Tibial nerve (tissue), 4 donors: ENCODE measurements around the gene KCNJ18. TPM values are rescaled to one million over a fixed set of nuclear protein-coding genes. Genes with fewer than 3 reads are reported as not detected.
"Not testable (repeated sequence)": the region's sequence is repeated elsewhere in the genome, so short reads cannot be mapped to it uniquely, and the experiment has no call there.

ENCODE experiments used
- DNase-seq, 2 donors: peaks; one replicate each; pipeline ENCODE4 v3.0.0-alpha.2; 2019; ENCODE audit warnings: low spot score in 2 of 2
- H3K27ac ChIP-seq, 4 donors: fragments of 200-600 bp; sonication (generic) in 3 of 4; one replicate each; pipeline ENCODE4 v1.5.1; 2017 to 2019; ENCODE audit warnings: mild to moderate bottlenecking in 1 of 4
- H3K27me3 ChIP-seq, 2 donors: fragments of 200-600 bp; sonication (generic) in 1 of 2; one replicate each; pipeline versions ENCODE4 v1.5.1 to v1.6.0; 2017 to 2019
- H3K36me3 ChIP-seq, 3 donors: fragments of 200-600 bp; sonication (generic); one replicate each; pipeline ENCODE4 v1.5.1; 2018 to 2019
- H3K4me1 ChIP-seq, 4 donors: fragments of 200-600 bp; sonication (generic) in 3 of 4; one replicate each; pipeline ENCODE4 v1.5.1; 2017 to 2019
- H3K4me3 ChIP-seq, 4 donors: fragments of 200-600 bp; sonication (generic) in 3 of 4; one replicate each; pipeline ENCODE4 v1.5.1; 2017 to 2019; ENCODE audit warnings: mild to moderate bottlenecking in 1 of 4, moderate library complexity in 1 of 4
- H3K9me3 ChIP-seq, 4 donors: fragments of 200-600 bp; sonication (generic) in 3 of 4; one replicate each; pipeline ENCODE4 v1.5.1; 2017 to 2019
- CTCF ChIP-seq, 5 experiments: fragments of 200-600 bp in 3 of 5; fragments of 450-650 bp in 2 of 5; sonication (generic) in 3 of 5; IDR thresholded peaks; one replicate each; pipeline ENCODE4 v1.5.1; 2016 to 2019; ENCODE audit warnings: antibody characterized with exemption in 5 of 5, mild to moderate bottlenecking in 3 of 5, moderate library complexity in 2 of 5
- EP300 ChIP-seq, 2 donors: sonication (generic); formaldehyde crosslinking; IDR thresholded peaks; one replicate each; pipeline ENCODE4 v1.6.1; 2017; ENCODE audit warnings: antibody characterized with exemption in 2 of 2, mild to moderate bottlenecking in 1 of 2
- POLR2A ChIP-seq, 2 donors: fragments of 450-650 bp; IDR thresholded peaks; one replicate each; pipeline ENCODE4 v1.6.1; 2017; ENCODE audit warnings: antibody characterized with exemption in 2 of 2, mild to moderate bottlenecking in 2 of 2, moderate library complexity in 2 of 2
- whole genome bisulfite sequencing, 2 donors: methylation state at CpG; one replicate each; pipeline ENCODE4 v1.1.5; 2018; 5-methylcytosine and 5-hydroxymethylcytosine counted together
- total RNA-seq, 4 donors: library from RNA; depleted of rRNA; stranded (reverse); fragments of >200 nt; gene quantifications; one replicate each; pipeline ENCODE4 v1.1.0, GENCODE V29; 2016

KCNJ18 gene
- total RNA-seq, 4 donors from 2014 or later = not detected

- H3K36me3 ChIP-seq, H3K9me3 ChIP-seq, H3K27ac ChIP-seq, H3K4me1 ChIP-seq, H3K27me3 ChIP-seq, DNase-seq, H3K4me3 ChIP-seq: not testable (repeated sequence)
- WGBS, 2 donors = 80% methylated on average over 2 of the region's 6 CpGs; no CpG with 5 or more reads in 1 of the 2 donors
These were observed 8.8 kb downstream of the KCNJ18 start for GRCh38 chr17:21701090-21701489.

GRCh38 chr17:21702029-21702428 is 9.7 kb downstream of the KCNJ18 start:
- 70 to 79% methylated on average over 8 of the region's 8 CpGs for WGBS, 2 donors
- not testable (repeated sequence) for H3K27ac ChIP-seq, H3K36me3 ChIP-seq, H3K27me3 ChIP-seq, H3K4me3 ChIP-seq, DNase-seq, H3K4me1 ChIP-seq, H3K9me3 ChIP-seq

DNA sequence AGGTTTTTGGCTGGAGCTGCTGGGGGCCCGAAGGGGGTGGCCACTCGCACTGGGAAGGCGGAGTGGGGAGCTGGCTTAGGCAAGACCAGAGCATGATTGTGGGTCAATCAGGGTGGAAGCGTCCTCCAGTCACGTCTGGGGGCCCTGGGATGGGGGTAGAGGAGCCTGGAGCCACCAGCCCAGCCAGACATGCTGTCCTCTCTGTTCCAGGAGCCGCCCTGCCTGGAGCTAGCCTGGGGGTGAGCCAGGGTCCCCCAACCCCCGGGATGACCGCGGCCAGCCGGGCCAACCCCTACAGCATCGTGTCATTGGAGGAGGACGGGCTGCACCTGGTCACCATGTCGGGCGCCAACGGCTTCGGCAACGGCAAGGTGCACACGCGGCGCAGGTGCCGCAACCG is 10.2 kb downstream of the KCNJ18 start:
- DNase-seq, H3K36me3 ChIP-seq, H3K27ac ChIP-seq, H3K4me3 ChIP-seq, H3K4me1 ChIP-seq, H3K9me3 ChIP-seq, H3K27me3 ChIP-seq: not testable (repeated sequence)
- 79 to 99% methylated on average over 12 to 15 of the region's 22 CpGs for WGBS, 2 donors

DNA sequence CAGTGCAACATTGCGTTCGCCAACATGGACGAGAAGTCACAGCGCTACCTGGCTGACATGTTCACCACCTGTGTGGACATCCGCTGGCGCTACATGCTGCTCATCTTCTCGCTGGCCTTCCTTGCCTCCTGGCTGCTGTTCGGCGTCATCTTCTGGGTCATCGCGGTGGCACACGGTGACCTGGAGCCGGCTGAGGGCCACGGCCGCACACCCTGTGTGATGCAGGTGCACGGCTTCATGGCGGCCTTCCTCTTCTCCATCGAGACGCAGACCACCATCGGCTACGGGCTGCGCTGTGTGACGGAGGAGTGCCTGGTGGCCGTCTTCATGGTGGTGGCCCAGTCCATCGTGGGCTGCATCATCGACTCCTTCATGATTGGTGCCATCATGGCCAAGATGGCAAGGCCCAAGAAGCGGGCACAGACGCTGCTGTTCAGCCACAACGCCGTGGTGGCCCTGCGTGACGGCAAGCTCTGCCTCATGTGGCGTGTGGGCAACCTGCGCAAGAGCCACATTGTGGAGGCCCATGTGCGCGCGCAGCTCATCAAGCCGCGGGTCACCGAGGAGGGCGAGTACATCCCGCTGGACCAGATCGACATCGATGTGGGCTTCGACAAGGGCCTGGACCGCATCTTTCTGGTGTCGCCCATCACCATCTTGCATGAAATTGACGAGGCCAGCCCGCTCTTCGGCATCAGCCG is 10.8 kb downstream of the KCNJ18 start:
- not testable (repeated sequence) for DNase-seq, H3K36me3 ChIP-seq, H3K4me1 ChIP-seq, H3K27ac ChIP-seq, H3K27me3 ChIP-seq, H3K4me3 ChIP-seq, H3K9me3 ChIP-seq
- 93 to 96% methylated on average over 13 to 34 of the region's 51 CpGs for WGBS, 2 donors

DNA sequence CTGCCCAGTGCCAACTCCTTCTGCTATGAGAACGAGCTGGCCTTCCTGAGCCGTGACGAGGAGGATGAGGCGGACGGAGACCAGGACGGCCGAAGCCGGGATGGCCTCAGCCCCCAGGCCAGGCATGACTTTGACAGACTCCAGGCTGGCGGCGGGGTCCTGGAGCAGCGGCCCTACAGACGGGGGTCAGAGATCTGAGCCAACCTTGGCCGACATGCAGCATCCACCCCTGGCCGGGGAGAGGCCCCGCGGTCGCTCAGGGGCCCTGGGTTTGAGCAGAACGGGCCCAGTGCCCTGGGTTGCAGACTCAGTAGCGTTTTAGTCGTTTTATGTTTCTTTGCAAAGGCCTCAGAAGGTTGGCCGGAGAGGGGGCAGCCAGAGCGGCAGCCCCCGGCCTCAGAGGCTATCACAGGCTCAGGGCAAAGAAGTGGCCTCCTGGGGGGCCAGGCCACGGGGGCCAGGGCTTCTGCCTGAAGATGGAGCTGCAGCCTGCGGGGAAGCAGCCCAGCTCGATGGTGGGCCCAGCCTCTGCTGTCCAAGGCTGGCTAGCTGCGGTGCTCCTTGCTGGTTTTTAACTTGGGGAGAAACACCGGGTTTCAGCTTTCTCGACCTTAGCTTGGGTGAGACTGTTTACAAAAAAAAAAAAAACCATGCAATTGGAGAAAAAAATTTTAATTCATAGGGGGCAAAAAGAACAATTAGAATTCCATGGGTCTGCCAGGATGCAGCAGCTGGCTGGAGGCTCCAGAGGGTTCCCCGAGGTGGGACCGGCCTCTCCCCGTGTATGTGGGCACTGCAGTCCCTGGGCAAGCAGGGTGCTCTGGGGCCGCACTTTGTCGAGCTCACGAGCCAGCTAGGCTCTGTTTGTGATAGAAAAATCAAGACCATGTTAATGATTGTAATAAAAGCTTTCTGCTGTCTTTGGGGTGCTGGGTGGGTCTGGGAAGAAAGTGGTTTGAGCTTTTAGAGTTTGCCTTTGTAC is 11.9 kb downstream of the KCNJ18 start:
- not testable (repeated sequence) for H3K27ac ChIP-seq, H3K9me3 ChIP-seq, H3K36me3 ChIP-seq, H3K27me3 ChIP-seq, DNase-seq, H3K4me3 ChIP-seq, H3K4me1 ChIP-seq
- 84 to 88% methylated on average over 27 to 32 of the region's 35 CpGs for WGBS, 2 donors

GRCh38 chr17:21705021-21705601 is 12.8 kb downstream of the KCNJ18 start:
- Histone ChIP-seq H3K27me3 (no peaks in the 10 kb centered on the region), H3K4me3 (no peak overlapping the region), H3K36me3 (no peaks in the 10 kb centered on the region), H3K27ac (no peak overlapping the region), H3K4me1 (no peaks in the 10 kb centered on the region), H3K9me3 (no peaks in the 10 kb centered on the region)
- no peak for DNase-seq
- no peak for TF ChIP-seq EP300 (IDR thresholded peaks at IDR 0.05)
- no peak for TF ChIP-seq POLR2A (IDR thresholded peaks at IDR 0.05)
- TF ChIP-seq CTCF (IDR thresholded peaks at IDR 0.05) = no peak
- 73 to 76% methylated on average over 13 of the region's 13 CpGs for WGBS, 2 donors

DNA sequence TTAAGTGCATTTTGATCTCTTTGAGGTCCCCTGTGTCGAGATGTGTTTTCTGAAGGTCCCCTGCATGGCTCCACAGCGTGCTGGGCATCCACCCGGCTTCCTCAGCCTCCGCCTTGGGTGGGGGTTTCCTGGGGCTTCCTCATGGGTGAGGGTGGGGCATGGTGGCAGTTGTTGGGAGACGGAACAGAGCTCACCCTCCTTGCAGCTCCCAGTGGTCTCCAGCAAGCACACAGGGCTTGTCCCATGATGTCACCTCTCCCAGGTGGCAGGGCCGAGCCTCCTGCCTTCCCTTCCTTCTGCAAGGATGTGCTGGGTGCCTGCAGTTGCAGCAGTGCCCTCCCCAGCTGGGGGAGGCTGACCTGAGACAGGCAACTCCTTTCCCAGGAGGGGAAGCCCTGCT is 13.4 kb downstream of the KCNJ18 start:
- not testable (repeated sequence) for H3K4me1 ChIP-seq, DNase-seq, H3K9me3 ChIP-seq, H3K36me3 ChIP-seq, H3K27me3 ChIP-seq, H3K27ac ChIP-seq, H3K4me3 ChIP-seq
- 56 to 67% methylated on average over 6 of the region's 6 CpGs for WGBS, 2 donors

- H3K9me3 ChIP-seq, H3K4me1 ChIP-seq, H3K4me3 ChIP-seq, H3K36me3 ChIP-seq, H3K27ac ChIP-seq, H3K27me3 ChIP-seq, DNase-seq: not testable (repeated sequence)
- 75 to 89% methylated on average over 4 to 7 of the region's 7 CpGs for WGBS, 2 donors
These were observed 14.2 kb downstream of the KCNJ18 start for GRCh38 chr17:21706546-21706945.

- 69 to 77% methylated on average over 5 of the region's 7 CpGs for WGBS, 2 donors
These were observed 14.8 kb downstream of the KCNJ18 start for GRCh38 chr17:21707131-21707530.

GRCh38 chr17:21707711-21708611 is 15.6 kb downstream of the KCNJ18 start:
- WGBS, 2 donors = 80 to 84% methylated on average over 10 to 11 of the region's 17 CpGs
- H3K27me3 ChIP-seq, H3K36me3 ChIP-seq: not testable (repeated sequence)

More at GRCh38 chr17:21707131-21707530, 14.8 kb downstream of the KCNJ18 start:
- not testable (repeated sequence) for H3K9me3 ChIP-seq, H3K27ac ChIP-seq, H3K27me3 ChIP-seq, DNase-seq, H3K4me3 ChIP-seq, H3K4me1 ChIP-seq, H3K36me3 ChIP-seq

More at GRCh38 chr17:21707711-21708611, 15.6 kb downstream of the KCNJ18 start:
- H3K4me3 ChIP-seq, H3K4me1 ChIP-seq, H3K27ac ChIP-seq, DNase-seq, H3K9me3 ChIP-seq: not testable (repeated sequence)
